HG02885 (cell line): ENCODE data around the gene CCDC187.

Source experiments
- ATAC-seq: cut with Tn5 transposase; IDR thresholded peaks from one replicate; pipeline ENCODE4 v1.9.1; 2021; ENCODE audit warnings: mild to moderate bottlenecking; ENCODE audit not compliant: unreplicated experiment, poor library complexity

The CCDC187 gene

GRCh38 chr9:136258786-136259516 lies 44.9 kb downstream of the CCDC187 start:
- ATAC-seq = no peak

GRCh38 chr9:136258299-136258625 lies 45.6 kb downstream of the CCDC187 start:
- ATAC-seq = no peak

- ATAC-seq = no peak
Observed at GRCh38 chr9:136257381-136258298, 46.3 kb downstream of the CCDC187 start.

- ATAC-seq = no peak
Observed at GRCh38 chr9:136255896-136256890, 47.7 kb downstream of the CCDC187 start.

GRCh38 chr9:136255166-136255538 lies 48.7 kb downstream of the CCDC187 start:
- no peak for ATAC-seq

GRCh38 chr9:136254381-136255165 lies 49.3 kb downstream of the CCDC187 start:
- no peak for ATAC-seq

- ATAC-seq = no peak
Observed at GRCh38 chr9:136253246-136254130, 50.4 kb downstream of the CCDC187 start.

GRCh38 chr9:136252846-136253245 lies 51.0 kb downstream of the CCDC187 start:
- no peak for ATAC-seq

- no peak for ATAC-seq
Observed at GRCh38 chr9:136252281-136252680, 51.6 kb downstream of the CCDC187 start.

GRCh38 chr9:136251264-136252115 lies 52.4 kb downstream of the CCDC187 start:
- no peak for ATAC-seq

- ATAC-seq = no peak
Observed at GRCh38 chr9:136250676-136251075, 53.2 kb downstream of the CCDC187 start.

GRCh38 chr9:136249877-136250559 lies 53.9 kb downstream of the CCDC187 start:
- no peak for ATAC-seq

- no peak for ATAC-seq
Observed at GRCh38 chr9:136248951-136249876, 54.7 kb downstream of the CCDC187 start.

GRCh38 chr9:136247947-136248637 lies 55.8 kb downstream of the CCDC187 start:
- ATAC-seq = no peak

GRCh38 chr9:136247551-136247916 lies 56.4 kb downstream of the CCDC187 start:
- no peak for ATAC-seq
